ENCODE data around the gene ODF2L.

- TF ChIP-seq CTCF (IDR thresholded peaks at IDR 0.05 in 4 of 5, conservative IDR thresholded peaks at IDR 0.05 in 1 of 5): no peak
- TF ChIP-seq POLR2A (IDR thresholded peaks at IDR 0.05): no peak
Measured at GRCh38 chr1:86378813-86379212, 17.3 kb downstream of the ODF2L start.
